ENCODE measurements around the gene CDKAL1.

CDKAL1 gene

GRCh38 chr6:21111093-21111725 is 577.0 kb downstream of the CDKAL1 start:
- peaks cover 12% of the 10 kb centered on the region for H3K4me1 ChIP-seq
- no peaks in the 10 kb centered on the region for H3K36me3 ChIP-seq
- no peak for DNase-seq
- no peaks in the 10 kb centered on the region for H3K27me3 ChIP-seq
- no peak for TF ChIP-seq CTCF (IDR thresholded peaks at IDR 0.05; ENCODE audit: low read depth, low read length)
- no peaks in the 10 kb centered on the region for H3K9me3 ChIP-seq
- no peak overlapping the region for H3K4me3 ChIP-seq (ENCODE audit: low read depth, low read length)

DNA sequence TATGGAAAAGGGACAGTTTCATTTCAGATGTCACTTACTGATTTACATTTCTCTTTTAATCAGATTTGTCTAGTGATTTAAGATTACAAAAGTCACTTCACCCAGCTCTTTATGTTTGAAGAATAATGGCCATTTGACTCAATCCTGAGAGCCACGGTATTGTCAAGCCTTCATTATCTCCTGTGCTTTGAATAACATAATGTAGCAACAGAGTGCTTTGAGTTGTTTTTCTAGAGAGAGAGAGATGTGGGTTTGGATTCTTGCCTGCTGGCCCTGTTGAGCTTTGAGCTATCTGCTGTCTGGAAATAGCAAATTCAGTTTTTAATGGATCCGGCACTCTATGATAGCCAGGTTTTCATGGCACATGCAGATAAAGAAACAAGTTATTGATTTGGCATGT is 580.9 kb downstream of the CDKAL1 start:
- Histone ChIP-seq H3K9me3 (no peaks in the 10 kb centered on the region), H3K4me1 (peaks cover 18% of the 10 kb centered on the region), H3K36me3 (no peaks in the 10 kb centered on the region), H3K4me3 (ENCODE audit: low read depth, low read length) (no peak overlapping the region), H3K27me3 (no peaks in the 10 kb centered on the region)
- DNase-seq = peak; percentile 30
- no peak for TF ChIP-seq CTCF (IDR thresholded peaks at IDR 0.05; ENCODE audit: low read depth, low read length)

DNA sequence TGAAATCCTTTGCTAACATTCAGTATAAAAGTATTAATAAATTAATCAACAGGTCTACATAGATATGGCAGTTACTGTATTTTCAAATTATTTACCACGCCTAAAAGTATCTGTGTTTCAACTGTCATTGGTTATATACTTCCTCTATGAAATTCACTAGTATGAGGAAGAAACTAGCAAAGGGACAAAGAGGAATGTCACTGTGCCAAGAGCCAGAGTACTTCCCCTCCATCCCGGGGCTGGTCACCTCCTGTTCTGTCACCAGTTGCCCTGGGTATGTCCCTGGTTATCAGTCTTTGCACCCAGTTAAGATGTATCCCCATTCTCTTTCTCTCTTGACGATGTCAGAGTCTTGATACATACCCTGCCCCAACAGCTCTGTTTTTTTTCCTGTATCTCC is 582.5 kb downstream of the CDKAL1 start:
- Histone ChIP-seq H3K4me3 (ENCODE audit: low read depth, low read length) (no peak overlapping the region), H3K4me1 (peaks cover 18% of the 10 kb centered on the region), H3K36me3 (no peaks in the 10 kb centered on the region), H3K9me3 (no peaks in the 10 kb centered on the region), H3K27me3 (no peaks in the 10 kb centered on the region)
- DNase-seq = no peak
- no peak for TF ChIP-seq CTCF (IDR thresholded peaks at IDR 0.05; ENCODE audit: low read depth, low read length)

DNA sequence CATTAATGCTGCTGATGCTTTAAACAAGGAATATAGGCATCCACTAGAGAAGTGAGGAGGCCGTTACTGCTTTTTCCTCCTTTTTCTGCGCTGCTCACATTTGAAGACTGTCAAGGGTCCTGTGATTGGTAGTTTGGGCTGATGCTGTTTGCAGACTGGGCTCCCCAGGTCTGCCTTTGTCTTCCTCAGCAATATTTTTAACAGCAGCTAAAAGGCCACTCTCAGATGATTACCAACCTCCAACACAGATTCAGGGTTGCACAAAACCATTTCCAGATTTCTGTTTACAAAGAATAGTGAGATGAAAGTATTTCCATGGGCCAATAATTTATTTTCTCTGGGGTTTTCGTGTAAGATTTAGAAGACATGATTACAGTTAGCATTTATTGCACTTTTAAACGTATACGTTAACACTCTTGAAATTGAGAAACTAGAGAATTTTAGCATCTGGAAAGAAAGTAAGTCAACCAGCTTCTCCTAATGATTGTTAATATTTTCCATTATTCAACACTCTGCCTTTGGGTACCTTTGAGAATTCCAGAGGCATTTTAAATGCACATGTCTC is 584.0 kb downstream of the CDKAL1 start:
- TF ChIP-seq CTCF (IDR thresholded peaks at IDR 0.05; ENCODE audit: low read depth, low read length) = no peak

GRCh38 chr6:21121636-21122136 is 587.4 kb downstream of the CDKAL1 start:
- DNase-seq = no peak
- H3K9me3 ChIP-seq = no peaks in the 10 kb centered on the region
- TF ChIP-seq CTCF (IDR thresholded peaks at IDR 0.05; ENCODE audit: low read depth, low read length) = no peak
- no peak overlapping the region for H3K4me3 ChIP-seq (ENCODE audit: low read depth, low read length)
- peaks cover 2% of the 10 kb centered on the region; the same call in 1 of the 2 replicates for H3K4me1 ChIP-seq
- H3K27me3 ChIP-seq = no peaks in the 10 kb centered on the region
- H3K36me3 ChIP-seq = no peaks in the 10 kb centered on the region

More for the DNA sequence above, 584.0 kb downstream of the CDKAL1 start:
- Histone ChIP-seq H3K36me3 (no peaks in the 10 kb centered on the region), H3K4me1 (peaks cover 14% of the 10 kb centered on the region), H3K27me3 (no peaks in the 10 kb centered on the region), H3K9me3 (no peaks in the 10 kb centered on the region), H3K4me3 (ENCODE audit: low read depth, low read length) (no peak overlapping the region)
- DNase-seq = no peak

All from BE2C (cell line).